Transverse colon (tissue), 4 donors: ENCODE results near the gene ZNF761.

Experiments
- EP300 ChIP-seq: sonication (generic); formaldehyde crosslinking; IDR thresholded peaks from one replicate; pipeline ENCODE4 v1.6.1; 2017; ENCODE audit warnings: antibody characterized with exemption, low read depth
- POLR2A ChIP-seq: fragments of 450-650 bp; IDR thresholded peaks from one replicate; pipeline ENCODE4 v1.6.1; 2016; ENCODE audit warnings: antibody characterized with exemption, mild to moderate bottlenecking, moderate library complexity
- POLR2AphosphoS5 ChIP-seq, 3 donors: sonication (generic); formaldehyde crosslinking; IDR thresholded peaks; one replicate each; pipeline ENCODE4 v1.6.1; 2016; ENCODE audit warnings: antibody characterized with exemption in 3 of 3
- TF ChIP-seq, protein P1 (sequence below), 5 experiments: fragments of 200-600 bp in 3 of 5; fragments of 450-650 bp in 2 of 5; sonication (generic) in 3 of 5; IDR thresholded peaks; 1 replicate in 2 of 5; 2 replicates in 3 of 5; pipeline ENCODE4 v1.5.1; 2016 to 2017; ENCODE audit warnings: antibody characterized with exemption in 5 of 5, inconsistent platforms in 3 of 5, mild to moderate bottlenecking in 2 of 5, moderate library complexity in 1 of 5

DNA sequence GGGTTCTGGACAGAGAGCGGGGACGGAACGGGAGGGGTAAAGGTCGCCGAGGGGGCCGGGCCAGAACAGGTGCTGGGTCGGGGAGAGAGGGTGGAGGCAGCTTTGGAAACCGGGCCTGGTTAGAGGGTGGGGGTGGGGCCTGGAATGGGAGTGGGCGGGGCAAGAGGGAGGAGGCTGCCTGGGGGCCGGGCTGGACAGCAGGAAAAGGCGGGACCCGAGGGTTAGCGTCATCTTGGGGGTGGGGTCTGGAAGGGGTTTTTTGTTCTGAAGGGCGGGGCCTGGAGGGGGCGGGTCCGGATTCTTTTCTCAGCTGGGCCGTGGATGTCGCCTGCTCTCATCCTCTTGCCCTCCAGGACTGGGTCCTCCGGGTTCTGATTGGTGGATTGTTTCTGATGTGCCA is 31.5 kb downstream of the ZNF761 start:
- TF ChIP-seq, protein P1, sequence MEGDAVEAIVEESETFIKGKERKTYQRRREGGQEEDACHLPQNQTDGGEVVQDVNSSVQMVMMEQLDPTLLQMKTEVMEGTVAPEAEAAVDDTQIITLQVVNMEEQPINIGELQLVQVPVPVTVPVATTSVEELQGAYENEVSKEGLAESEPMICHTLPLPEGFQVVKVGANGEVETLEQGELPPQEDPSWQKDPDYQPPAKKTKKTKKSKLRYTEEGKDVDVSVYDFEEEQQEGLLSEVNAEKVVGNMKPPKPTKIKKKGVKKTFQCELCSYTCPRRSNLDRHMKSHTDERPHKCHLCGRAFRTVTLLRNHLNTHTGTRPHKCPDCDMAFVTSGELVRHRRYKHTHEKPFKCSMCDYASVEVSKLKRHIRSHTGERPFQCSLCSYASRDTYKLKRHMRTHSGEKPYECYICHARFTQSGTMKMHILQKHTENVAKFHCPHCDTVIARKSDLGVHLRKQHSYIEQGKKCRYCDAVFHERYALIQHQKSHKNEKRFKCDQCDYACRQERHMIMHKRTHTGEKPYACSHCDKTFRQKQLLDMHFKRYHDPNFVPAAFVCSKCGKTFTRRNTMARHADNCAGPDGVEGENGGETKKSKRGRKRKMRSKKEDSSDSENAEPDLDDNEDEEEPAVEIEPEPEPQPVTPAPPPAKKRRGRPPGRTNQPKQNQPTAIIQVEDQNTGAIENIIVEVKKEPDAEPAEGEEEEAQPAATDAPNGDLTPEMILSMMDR (IDR thresholded peaks at IDR 0.05): no peak
- TF ChIP-seq POLR2A (no peak), POLR2AphosphoS5 (IDR thresholded peaks at IDR 0.05) (no peak), EP300 (no peak)
